Measurements from ENCODE around the gene ZNF385D. TPM values are rescaled to one million over a fixed set of nuclear protein-coding genes. Genes with fewer than 3 reads are reported as not detected.

ZNF385D gene
- total and polyA plus RNA-seq, 4 donors = 0.08 to 0.50 (median 0.09) TPM

DNA sequence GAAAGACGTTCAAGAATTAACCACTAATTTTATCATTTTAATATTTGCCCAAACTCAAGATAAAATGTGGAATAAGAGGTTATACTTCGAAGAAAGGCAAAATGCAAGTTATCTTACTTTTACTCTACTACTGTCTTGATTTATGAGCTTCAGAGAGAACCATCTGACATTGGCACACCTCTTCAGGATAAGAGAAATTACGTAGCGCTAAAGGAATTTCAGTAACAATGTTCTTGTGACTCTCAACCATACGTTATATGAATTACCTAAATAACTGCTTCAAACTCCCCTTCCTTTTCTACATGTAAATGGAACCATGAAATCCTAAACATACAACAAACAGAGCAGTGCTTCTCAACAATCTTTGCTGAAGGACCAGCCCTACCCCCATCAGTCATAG lies 96.8 kb downstream of the ZNF385D start:
- Histone ChIP-seq H3K9ac (ENCODE audit: low read depth in 1 of 2, low read length in 2 of 2) (no peak overlapping the region), H3K9me3 (ENCODE audit: control insufficient read depth in 4 of 4, low read length in 3 of 4) (no peaks in the 10 kb centered on the region), H3K27ac (ENCODE audit: low read depth in 1 of 2, low read length in 2 of 2) (no peak overlapping the region), H3K36me3 (ENCODE audit: control insufficient read depth in 4 of 4, insufficient read depth in 3 of 4, low read depth in 1 of 4, low read length in 3 of 4) (no peaks in the 10 kb centered on the region), H3K27me3 (ENCODE audit: control insufficient read depth in 4 of 4, insufficient read depth in 4 of 4, low read length in 3 of 4) (no peaks in the 10 kb centered on the region), H3K4me3 (ENCODE audit: low read depth in 1 of 3, low read length in 3 of 3) (no peak overlapping the region), H3K4me1 (ENCODE audit: control insufficient read depth in 4 of 4, insufficient read depth in 4 of 4, low read length in 3 of 4) (no peaks in the 10 kb centered on the region)
- no peak for DNase-seq (ENCODE audit: low spot score)
- TF ChIP-seq JUND (IDR thresholded peaks at IDR 0.05) (no peak), NR2F2 (IDR thresholded peaks at IDR 0.05) (no peak), SP1 (IDR thresholded peaks at IDR 0.05) (no peak), RAD21 (IDR thresholded peaks at IDR 0.05) (no peak), HNF4A (conservative IDR thresholded peaks at IDR 0.05) (no peak), FOXA1 (IDR thresholded peaks at IDR 0.05) (no peak), EGR1 (IDR thresholded peaks at IDR 0.05; ENCODE audit: low read depth in 2 of 2) (no peak), GABPA (IDR thresholded peaks at IDR 0.05 in 1 of 2, conservative IDR thresholded peaks at IDR 0.05 in 1 of 2) (no peak), HNF4G (IDR thresholded peaks at IDR 0.05) (no peak), MAX (IDR thresholded peaks at IDR 0.05) (no peak), RXRA (IDR thresholded peaks at IDR 0.05) (no peak), FOXA2 (IDR thresholded peaks at IDR 0.05) (no peak), TAF1 (conservative IDR thresholded peaks at IDR 0.05) (no peak), YY1 (IDR thresholded peaks at IDR 0.05) (no peak)
- TF ChIP-seq, protein P1, sequence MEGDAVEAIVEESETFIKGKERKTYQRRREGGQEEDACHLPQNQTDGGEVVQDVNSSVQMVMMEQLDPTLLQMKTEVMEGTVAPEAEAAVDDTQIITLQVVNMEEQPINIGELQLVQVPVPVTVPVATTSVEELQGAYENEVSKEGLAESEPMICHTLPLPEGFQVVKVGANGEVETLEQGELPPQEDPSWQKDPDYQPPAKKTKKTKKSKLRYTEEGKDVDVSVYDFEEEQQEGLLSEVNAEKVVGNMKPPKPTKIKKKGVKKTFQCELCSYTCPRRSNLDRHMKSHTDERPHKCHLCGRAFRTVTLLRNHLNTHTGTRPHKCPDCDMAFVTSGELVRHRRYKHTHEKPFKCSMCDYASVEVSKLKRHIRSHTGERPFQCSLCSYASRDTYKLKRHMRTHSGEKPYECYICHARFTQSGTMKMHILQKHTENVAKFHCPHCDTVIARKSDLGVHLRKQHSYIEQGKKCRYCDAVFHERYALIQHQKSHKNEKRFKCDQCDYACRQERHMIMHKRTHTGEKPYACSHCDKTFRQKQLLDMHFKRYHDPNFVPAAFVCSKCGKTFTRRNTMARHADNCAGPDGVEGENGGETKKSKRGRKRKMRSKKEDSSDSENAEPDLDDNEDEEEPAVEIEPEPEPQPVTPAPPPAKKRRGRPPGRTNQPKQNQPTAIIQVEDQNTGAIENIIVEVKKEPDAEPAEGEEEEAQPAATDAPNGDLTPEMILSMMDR (IDR thresholded peaks at IDR 0.05; ENCODE audit: low read depth, low read length, missing input control) = no peak
- TF ChIP-seq, protein P2, sequence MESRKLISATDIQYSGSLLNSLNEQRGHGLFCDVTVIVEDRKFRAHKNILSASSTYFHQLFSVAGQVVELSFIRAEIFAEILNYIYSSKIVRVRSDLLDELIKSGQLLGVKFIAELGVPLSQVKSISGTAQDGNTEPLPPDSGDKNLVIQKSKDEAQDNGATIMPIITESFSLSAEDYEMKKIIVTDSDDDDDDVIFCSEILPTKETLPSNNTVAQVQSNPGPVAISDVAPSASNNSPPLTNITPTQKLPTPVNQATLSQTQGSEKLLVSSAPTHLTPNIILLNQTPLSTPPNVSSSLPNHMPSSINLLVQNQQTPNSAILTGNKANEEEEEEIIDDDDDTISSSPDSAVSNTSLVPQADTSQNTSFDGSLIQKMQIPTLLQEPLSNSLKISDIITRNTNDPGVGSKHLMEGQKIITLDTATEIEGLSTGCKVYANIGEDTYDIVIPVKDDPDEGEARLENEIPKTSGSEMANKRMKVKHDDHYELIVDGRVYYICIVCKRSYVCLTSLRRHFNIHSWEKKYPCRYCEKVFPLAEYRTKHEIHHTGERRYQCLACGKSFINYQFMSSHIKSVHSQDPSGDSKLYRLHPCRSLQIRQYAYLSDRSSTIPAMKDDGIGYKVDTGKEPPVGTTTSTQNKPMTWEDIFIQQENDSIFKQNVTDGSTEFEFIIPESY (IDR thresholded peaks at IDR 0.05) = no peak
- TF ChIP-seq, protein P3, sequence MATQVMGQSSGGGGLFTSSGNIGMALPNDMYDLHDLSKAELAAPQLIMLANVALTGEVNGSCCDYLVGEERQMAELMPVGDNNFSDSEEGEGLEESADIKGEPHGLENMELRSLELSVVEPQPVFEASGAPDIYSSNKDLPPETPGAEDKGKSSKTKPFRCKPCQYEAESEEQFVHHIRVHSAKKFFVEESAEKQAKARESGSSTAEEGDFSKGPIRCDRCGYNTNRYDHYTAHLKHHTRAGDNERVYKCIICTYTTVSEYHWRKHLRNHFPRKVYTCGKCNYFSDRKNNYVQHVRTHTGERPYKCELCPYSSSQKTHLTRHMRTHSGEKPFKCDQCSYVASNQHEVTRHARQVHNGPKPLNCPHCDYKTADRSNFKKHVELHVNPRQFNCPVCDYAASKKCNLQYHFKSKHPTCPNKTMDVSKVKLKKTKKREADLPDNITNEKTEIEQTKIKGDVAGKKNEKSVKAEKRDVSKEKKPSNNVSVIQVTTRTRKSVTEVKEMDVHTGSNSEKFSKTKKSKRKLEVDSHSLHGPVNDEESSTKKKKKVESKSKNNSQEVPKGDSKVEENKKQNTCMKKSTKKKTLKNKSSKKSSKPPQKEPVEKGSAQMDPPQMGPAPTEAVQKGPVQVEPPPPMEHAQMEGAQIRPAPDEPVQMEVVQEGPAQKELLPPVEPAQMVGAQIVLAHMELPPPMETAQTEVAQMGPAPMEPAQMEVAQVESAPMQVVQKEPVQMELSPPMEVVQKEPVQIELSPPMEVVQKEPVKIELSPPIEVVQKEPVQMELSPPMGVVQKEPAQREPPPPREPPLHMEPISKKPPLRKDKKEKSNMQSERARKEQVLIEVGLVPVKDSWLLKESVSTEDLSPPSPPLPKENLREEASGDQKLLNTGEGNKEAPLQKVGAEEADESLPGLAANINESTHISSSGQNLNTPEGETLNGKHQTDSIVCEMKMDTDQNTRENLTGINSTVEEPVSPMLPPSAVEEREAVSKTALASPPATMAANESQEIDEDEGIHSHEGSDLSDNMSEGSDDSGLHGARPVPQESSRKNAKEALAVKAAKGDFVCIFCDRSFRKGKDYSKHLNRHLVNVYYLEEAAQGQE (IDR thresholded peaks at IDR 0.05) = no peak
- TF ChIP-seq, protein P4, sequence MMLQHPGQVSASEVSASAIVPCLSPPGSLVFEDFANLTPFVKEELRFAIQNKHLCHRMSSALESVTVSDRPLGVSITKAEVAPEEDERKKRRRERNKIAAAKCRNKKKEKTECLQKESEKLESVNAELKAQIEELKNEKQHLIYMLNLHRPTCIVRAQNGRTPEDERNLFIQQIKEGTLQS (IDR thresholded peaks at IDR 0.05) = no peak
- 77% methylated on average over 5 of the region's 5 CpGs for WGBS

All from liver (tissue), 9 donors.